DOHH2 (cell line): ENCODE data around the gene PSAT1.
"Not testable (repeated sequence)": the region's sequence is repeated elsewhere in the genome, so short reads cannot be mapped to it uniquely, and the experiment has no call there.

ENCODE experiments used
- H3F3A ChIP-seq: fragments of 200-600 bp; sonication (generic), shearing (Covaris generic); 2 replicates; pipeline ENCODE4 v1.6.0; 2016; ENCODE audit warnings: antibody characterized with exemption, mild to moderate bottlenecking; ENCODE audit not compliant: control insufficient read depth, insufficient read depth
- H3K27ac ChIP-seq: fragments of 200-600 bp; sonication (generic); 2 replicates; pipeline ENCODE4 v1.5.1; 2014; ENCODE audit warnings: low read depth, mild to moderate bottlenecking, low read length, moderate library complexity
- H3K27me3 ChIP-seq: fragments of 200-600 bp; sonication (generic); 2 replicates; pipeline ENCODE4 v1.6.1; 2014; ENCODE audit warnings: mild to moderate bottlenecking, low read length, mixed read lengths; ENCODE audit not compliant: control insufficient read depth
- H3K36me3 ChIP-seq: fragments of 200-600 bp; sonication (generic); 2 replicates; pipeline ENCODE4 v1.6.1; 2014; ENCODE audit warnings: mild to moderate bottlenecking, low read length, moderate library complexity, mixed read lengths; ENCODE audit not compliant: control insufficient read depth
- H3K4me1 ChIP-seq: fragments of 200-600 bp; sonication (generic); 2 replicates; pipeline ENCODE4 v1.6.1; 2014; ENCODE audit warnings: mild to moderate bottlenecking, low read length, mixed read lengths; ENCODE audit not compliant: control insufficient read depth
- H3K4me2 ChIP-seq: fragments of 200-600 bp; sonication (generic); 2 replicates; pipeline ENCODE4 v1.6.0; 2014; ENCODE audit warnings: mild to moderate bottlenecking, low read length, moderate library complexity
- H3K4me3 ChIP-seq: fragments of 200-600 bp; sonication (generic); 2 replicates; pipeline ENCODE4 v1.5.1; 2014; ENCODE audit warnings: mild to moderate bottlenecking, low read length, mixed read lengths
- H3K79me2 ChIP-seq: fragments of 200-600 bp; sonication (generic); 2 replicates; pipeline ENCODE4 v1.6.1; 2014; ENCODE audit warnings: mild to moderate bottlenecking, low read length, mixed read lengths; ENCODE audit not compliant: control insufficient read depth
- H3K9me2 ChIP-seq: fragments of 200-600 bp; sonication (generic); replicated peaks from 2 replicates; pipeline ENCODE4 v1.6.1; 2014; ENCODE audit warnings: mild to moderate bottlenecking, low read length, mixed read lengths; ENCODE audit not compliant: control insufficient read depth
- H3K9me3 ChIP-seq: fragments of 200-600 bp; sonication (generic); 2 replicates; pipeline ENCODE4 v1.6.1; 2014; ENCODE audit warnings: antibody characterized with exemption, low read length, mixed read lengths; ENCODE audit not compliant: control insufficient read depth, insufficient read depth
- H4K20me1 ChIP-seq: fragments of 200-600 bp; sonication (generic); 2 replicates; pipeline ENCODE4 v1.6.0; 2014; ENCODE audit warnings: low read depth, mild to moderate bottlenecking, antibody characterized with exemption, low read length, moderate library complexity; ENCODE audit not compliant: control insufficient read depth, insufficient read depth
- CTCF ChIP-seq: fragments of 200-600 bp; sonication (generic); IDR thresholded peaks from one replicate; pipeline ENCODE4 v1.5.1; 2014; ENCODE audit warnings: antibody characterized with exemption, mild to moderate bottlenecking, low read depth, low read length; ENCODE audit not compliant: poor library complexity, severe bottlenecking
- EZH2phosphoT487 ChIP-seq: fragments of 200-600 bp; sonication (generic); IDR thresholded peaks from 2 replicates; pipeline ENCODE4 v1.6.1; 2017; ENCODE audit warnings: borderline replicate concordance, mild to moderate bottlenecking, antibody characterized with exemption, low read length, moderate library complexity, mixed read lengths

The PSAT1 gene

GRCh38 chr9:78280982-78281668 lies 15.8 kb upstream of the PSAT1 start:
- no peak overlapping the region for H3K4me2 ChIP-seq
- H3K27me3 ChIP-seq: no peaks in the 10 kb centered on the region
- H4K20me1 ChIP-seq: no peaks in the 10 kb centered on the region
- TF ChIP-seq EZH2phosphoT487 (no peak), CTCF (no peak)
- H3K79me2 ChIP-seq: no peaks in the 10 kb centered on the region
- no peaks in the 10 kb centered on the region for H3K4me1 ChIP-seq
- no peaks in the 10 kb centered on the region for H3K9me2 ChIP-seq
- H3K27ac ChIP-seq: no peak overlapping the region
- H3K9me3 ChIP-seq: no peaks in the 10 kb centered on the region
- no peak overlapping the region for H3K4me3 ChIP-seq
- no peaks in the 10 kb centered on the region for H3F3A ChIP-seq
- no peaks in the 10 kb centered on the region for H3K36me3 ChIP-seq

GRCh38 chr9:78284181-78284580 lies 12.7 kb upstream of the PSAT1 start:
- H3K4me1 ChIP-seq, H3K36me3 ChIP-seq, H3F3A ChIP-seq: not testable (repeated sequence)

GRCh38 chr9:78286125-78286524 lies 10.8 kb upstream of the PSAT1 start:
- no peak overlapping the region for H3K4me2 ChIP-seq
- no peaks in the 10 kb centered on the region for H3F3A ChIP-seq
- H3K36me3 ChIP-seq: no peaks in the 10 kb centered on the region
- no peaks in the 10 kb centered on the region for H3K9me3 ChIP-seq
- H3K27me3 ChIP-seq: no peaks in the 10 kb centered on the region
- H4K20me1 ChIP-seq: no peaks in the 10 kb centered on the region
- H3K9me2 ChIP-seq: no peaks in the 10 kb centered on the region
- H3K27ac ChIP-seq: no peak overlapping the region
- H3K4me3 ChIP-seq: no peak overlapping the region
- H3K4me1 ChIP-seq: peaks cover under 1% of the 10 kb centered on the region; the same call in 1 of the 2 replicates
- TF ChIP-seq CTCF (no peak), EZH2phosphoT487 (no peak)
- no peaks in the 10 kb centered on the region for H3K79me2 ChIP-seq

More at GRCh38 chr9:78284181-78284580, 12.7 kb upstream of the PSAT1 start:
- not testable (repeated sequence) for H3K27ac ChIP-seq, H3K27me3 ChIP-seq, H3K9me3 ChIP-seq, H3K4me2 ChIP-seq, H4K20me1 ChIP-seq, H3K4me3 ChIP-seq, H3K9me2 ChIP-seq, H3K79me2 ChIP-seq

DNA sequence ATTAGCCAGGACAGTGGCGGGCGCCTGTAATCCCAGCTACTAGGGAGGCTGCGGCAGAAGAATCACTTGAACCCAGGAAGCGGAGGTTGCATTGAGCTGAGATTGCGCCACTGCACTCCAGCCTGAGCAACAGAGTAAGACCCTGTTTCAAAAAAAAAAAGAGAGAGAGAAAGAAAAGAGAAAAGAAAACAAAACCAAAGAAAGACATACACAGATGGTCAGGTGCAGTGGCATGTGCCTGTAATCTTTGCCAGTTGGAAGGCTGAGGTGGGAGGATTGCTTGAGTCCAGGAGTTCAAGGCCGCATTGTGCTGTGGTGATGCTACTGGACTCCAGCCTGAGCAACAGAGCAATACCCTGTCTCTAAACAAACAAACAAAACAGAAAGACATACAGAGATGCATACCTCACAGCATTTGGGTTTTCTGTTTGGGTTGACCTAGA lies 10.0 kb upstream of the PSAT1 start:
- Histone ChIP-seq H3K27ac (no peak overlapping the region), H3K9me2 (no peaks in the 10 kb centered on the region), H4K20me1 (no peaks in the 10 kb centered on the region), H3K4me2 (no peak overlapping the region), H3K4me3 (no peak overlapping the region), H3K9me3 (no peaks in the 10 kb centered on the region), H3K79me2 (no peaks in the 10 kb centered on the region), H3F3A (no peaks in the 10 kb centered on the region), H3K4me1 (peaks cover 5% of the 10 kb centered on the region; the same call in 1 of the 2 replicates), H3K27me3 (no peaks in the 10 kb centered on the region), H3K36me3 (no peaks in the 10 kb centered on the region)
- TF ChIP-seq CTCF (no peak), EZH2phosphoT487 (no peak)
